HG03354 (cell line): Measurements from ENCODE around the gene ZDHHC13.

Experiments
- ATAC-seq: cut with Tn5 transposase; IDR thresholded peaks from one replicate; pipeline ENCODE4 v1.9.1; 2021; ENCODE audit warnings: mild to moderate bottlenecking; ENCODE audit not compliant: unreplicated experiment, poor library complexity, severe bottlenecking

Gene ZDHHC13, protein sequence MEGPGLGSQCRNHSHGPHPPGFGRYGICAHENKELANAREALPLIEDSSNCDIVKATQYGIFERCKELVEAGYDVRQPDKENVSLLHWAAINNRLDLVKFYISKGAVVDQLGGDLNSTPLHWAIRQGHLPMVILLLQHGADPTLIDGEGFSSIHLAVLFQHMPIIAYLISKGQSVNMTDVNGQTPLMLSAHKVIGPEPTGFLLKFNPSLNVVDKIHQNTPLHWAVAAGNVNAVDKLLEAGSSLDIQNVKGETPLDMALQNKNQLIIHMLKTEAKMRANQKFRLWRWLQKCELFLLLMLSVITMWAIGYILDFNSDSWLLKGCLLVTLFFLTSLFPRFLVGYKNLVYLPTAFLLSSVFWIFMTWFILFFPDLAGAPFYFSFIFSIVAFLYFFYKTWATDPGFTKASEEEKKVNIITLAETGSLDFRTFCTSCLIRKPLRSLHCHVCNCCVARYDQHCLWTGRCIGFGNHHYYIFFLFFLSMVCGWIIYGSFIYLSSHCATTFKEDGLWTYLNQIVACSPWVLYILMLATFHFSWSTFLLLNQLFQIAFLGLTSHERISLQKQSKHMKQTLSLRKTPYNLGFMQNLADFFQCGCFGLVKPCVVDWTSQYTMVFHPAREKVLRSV

DNA sequence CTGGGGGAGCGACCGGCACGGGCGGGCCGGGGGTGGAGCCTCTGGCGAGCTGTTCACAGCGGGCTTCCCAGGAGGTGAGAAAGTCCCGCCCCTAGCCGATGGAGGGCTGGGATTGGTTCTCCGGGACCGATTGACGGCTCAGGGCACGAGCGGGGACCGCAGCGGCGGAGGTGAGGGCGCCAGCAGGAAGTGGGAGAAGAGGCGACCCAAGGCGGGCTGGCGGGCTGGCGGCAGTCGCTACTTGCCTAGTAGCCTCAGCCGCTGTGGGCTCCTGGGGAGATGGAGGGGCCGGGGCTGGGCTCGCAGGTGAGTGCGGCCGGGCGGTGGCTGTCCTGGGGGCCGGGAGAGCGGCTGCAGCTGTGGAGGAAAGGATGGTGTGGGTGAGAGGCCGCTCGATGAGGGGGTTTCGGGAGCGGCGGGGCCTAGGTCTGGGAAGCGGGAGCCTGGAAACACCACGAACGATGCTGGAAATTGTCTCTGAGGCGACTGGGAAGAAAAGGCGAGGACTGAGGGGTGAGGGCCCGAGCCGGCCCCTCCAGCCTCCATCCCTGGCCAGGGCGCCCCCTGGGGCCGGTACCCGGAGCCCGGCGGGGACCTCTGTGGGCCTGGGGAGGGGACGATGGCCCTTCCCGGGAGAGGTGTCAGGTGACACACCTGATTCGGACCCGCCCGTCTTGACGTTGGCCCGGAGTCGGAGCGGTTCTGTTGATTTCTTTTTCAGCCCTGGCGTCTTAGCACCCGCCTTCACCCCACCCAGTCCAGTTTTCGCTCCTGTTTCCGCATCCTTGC lies at the start of gene ZDHHC13:
TSS of gene ZDHHC13 (plus strand) at position 198 of the 789 bp plus-strand sequence. CDS start at position 280, 82 bp downstream.
- peak; percentile 99 for ATAC-seq

DNA sequence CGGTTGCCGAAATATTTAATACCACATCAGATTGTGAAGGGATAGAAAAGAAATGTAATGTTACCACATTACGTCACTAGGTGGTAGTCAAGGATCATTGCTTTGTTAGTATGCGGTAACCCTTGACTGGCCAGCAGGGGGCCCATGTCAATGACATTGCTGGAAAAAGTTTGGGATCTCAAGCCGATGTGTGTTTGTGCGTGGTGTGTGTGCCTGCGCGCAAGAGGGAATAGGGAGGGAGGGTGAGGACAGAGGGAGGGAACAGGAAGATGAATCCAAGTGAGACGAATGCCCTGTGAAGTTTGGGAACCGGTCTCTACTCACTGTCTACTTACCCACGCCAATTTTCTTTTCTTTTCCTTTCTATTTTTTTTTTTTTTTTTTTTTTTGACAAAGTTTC lies 45.7 kb upstream of the ZDHHC13 start:
- ATAC-seq: peak; percentile 98

DNA sequence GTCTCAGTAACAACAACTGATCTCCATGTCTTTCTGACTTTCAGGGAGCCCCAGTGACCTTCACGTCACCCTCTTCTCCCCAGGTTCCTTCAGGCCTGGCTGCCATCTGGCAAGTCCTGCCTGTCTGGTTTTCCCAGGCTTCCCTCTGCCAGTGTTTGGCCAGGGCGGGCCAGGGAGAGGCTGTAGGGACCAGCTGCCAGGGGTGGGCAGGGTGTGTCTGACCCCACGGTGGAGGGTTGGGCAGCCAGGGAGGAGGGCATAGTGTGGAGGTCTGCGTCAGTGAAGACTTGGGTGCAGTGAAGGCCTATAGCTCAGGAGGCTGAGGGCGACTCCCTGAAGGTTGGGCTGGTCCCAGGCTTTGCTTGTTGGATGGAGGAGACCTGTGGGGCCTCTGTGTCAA lies 44.5 kb upstream of the ZDHHC13 start:
- ATAC-seq: no peak

DNA sequence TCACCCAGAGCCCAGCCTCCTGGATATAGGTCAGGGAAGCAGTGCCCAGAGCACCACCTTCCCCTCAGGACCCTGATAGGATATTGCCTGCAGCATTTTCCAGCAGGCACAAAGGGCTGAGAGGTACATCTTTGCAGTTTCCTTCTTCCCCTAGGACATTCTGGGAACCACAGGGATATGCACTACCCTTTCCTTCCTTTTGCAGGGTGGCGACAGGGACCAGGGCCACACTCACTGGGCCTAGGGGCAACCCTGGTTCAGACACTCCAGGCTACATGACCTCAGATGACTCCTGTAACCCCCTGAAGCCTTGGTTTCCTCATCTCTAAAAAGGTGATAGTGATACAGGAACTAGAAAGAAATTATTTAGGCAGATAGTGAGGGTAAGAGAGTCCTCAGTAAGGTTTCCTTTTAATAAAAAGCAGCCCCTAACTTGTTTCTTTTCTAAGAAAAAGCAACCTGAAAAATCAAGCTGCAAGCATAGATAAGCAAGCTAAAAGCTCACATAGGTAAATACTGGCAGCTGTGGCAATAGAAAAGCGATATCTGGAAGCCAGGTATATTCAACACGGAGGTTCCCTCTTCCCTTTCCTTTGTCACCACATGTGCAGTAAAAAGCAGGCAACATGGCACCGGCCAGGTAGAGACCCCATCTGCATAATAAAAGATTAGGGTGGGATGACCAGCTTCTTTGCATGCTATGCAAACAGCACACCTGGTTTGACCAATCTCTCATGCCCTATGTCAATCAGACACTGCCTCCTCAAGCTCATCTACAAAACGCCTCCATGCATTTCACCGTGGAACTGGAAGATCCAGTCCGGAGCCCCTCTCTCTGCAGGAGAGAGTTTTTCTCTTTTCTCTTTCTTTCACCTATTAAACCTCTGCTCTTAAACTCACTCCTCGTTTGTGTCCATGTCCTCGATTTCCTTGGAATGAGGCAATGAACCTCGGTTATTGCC lies 43.2 kb upstream of the ZDHHC13 start:
- ATAC-seq: no peak

DNA sequence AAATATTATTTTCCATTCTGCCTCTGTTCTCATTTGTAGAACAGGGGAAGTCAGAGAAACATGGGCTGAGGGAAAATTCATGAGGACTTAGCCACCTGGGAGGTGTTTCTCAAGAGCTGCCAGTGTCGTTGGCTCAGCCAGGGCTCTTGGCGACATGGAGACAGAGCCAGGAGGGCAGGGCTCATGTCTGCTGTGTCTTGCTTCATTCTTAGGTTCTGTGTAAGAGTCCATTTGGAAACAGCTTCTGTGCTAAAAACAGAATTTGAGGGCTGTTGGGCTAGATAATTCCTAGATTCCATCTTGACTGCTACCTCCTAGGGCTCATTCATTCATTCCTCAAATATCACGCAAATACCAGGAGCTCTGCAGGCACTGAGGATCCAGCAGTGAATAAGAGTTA lies 41.3 kb upstream of the ZDHHC13 start:
- no peak for ATAC-seq

DNA sequence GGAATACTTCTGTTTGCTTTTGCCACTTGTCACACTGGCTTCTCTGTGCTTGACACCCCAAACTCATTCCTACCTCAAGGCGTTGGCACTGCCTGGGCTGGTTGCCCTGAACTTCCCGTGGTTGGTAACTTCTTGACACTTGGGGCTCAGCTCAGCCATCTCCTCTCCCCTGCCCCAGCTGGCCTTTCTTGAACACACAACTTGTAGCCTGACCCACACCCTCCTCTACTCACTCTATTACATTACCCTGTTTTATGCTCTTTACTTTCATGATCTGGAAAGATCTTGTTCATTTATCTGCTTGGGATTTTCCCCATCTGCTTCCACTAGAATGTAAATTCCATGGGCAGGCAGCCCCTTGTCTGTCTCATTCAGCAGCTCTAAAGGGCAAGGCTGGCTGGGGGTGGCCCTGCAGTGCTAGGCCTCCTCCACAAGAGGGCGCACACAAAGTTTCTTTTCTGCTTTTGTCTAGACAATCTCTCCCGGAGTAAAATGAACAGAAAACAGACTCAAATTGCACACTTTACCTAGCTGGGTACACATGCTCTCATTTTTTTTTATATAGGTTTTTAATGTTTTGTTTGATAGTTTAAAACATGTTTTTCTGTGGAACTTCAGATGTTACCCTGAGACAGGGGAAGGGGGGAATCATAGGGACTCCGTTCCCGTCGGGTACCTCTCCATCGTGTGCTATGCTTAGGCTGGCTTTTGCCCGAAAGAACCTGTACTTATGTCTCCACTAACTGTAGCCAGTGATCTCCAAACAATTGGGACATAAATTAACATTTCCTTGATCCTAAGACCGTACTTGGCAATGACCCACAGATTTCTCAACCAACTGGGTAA lies 40.0 kb upstream of the ZDHHC13 start:
- ATAC-seq: peak; percentile 84

DNA sequence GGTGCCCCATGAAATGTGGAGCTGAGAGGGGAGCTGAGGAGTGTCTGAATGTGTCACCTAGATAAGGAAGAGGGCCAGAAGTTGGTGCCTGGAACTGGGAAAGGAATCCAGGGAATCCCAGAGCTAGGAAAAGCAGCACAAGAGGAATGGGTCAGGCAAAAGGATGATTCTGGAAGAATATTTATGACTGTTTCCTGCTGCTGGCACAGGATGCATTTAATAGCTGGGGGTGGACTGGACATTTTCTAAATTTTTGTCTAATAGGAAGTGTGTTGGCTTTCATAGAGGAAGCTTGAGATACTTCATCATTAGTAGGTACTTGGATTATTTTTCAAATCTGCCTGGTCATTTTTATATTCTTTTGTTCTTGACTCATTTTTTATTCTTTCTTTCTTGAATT lies 39.0 kb upstream of the ZDHHC13 start:
- ATAC-seq: no peak

DNA sequence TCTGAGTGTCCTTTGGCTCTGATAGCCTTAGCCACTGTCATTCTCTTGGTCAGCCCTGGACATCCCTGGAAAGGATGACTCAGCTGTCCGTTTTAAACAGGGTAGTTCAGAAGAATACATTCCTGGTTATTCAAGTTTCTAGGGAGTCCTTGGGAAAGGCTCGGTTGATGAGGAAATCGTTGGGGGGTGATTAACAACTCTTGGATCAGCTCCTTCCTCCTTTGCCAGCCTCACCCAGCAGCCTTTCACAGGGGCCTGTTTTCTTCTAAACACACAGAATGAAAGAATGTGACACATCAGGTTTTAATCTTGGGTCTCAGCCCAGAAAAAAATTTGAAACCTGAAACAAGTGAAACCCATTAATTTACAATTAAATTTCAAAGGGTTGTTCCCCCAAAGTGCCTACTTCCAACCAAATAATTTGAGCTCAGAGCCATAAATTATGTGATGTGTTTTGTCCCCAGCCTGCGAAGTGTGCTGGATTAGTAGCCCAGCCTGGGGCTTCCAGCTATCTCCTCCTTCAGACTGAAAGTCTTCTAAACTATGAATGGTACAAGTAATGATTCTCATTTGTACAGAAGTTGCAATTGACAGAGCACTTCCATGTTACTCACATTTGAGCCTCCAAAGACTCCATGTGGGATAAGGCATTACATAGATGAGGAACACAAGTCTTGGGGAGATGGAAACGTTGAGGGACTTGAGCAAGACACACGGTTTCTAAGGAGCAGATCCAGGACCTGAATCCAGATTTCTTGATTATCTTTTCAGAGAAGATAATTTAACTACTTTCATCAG lies 37.1 kb upstream of the ZDHHC13 start:
- ATAC-seq: no peak

DNA sequence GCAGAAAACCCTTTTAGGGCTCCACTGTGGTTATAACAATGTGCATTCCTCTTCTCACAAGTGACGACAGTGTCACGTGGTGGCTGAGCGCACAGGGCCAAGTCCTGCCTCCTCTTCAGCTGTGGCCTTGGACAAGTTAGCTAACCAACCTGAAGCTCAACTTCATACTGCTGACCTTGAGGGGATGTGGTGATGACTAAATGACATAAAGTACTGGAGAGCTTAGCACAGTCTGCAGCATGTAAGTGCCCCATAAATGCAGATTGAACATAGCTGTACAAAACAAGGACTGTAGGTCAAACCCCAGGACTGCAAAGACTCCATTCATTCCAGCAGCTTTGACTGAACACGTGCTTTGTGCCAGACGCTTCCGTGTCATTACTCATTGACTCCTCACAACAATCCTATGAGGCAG lies 36.4 kb upstream of the ZDHHC13 start:
- ATAC-seq: no peak

DNA sequence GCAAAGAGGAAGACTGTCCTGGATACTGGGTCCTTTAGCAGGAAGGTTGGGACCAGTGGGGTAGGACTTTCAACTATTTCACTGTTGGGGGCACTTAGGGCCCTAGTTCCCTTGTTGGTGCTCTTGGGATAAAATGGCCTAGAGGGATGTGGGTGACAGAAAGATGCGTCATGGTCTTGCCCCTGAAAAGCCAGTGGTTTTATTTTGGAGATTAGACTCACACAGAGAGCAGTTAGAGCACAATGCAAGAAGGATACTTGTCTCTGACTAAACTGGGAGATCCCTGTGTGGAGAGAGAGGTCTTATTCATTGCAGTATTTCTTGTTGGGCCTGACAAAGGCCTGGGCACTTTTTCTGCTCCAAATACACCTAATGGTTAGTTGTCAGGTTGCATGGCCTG lies 33.8 kb upstream of the ZDHHC13 start:
- no peak for ATAC-seq

DNA sequence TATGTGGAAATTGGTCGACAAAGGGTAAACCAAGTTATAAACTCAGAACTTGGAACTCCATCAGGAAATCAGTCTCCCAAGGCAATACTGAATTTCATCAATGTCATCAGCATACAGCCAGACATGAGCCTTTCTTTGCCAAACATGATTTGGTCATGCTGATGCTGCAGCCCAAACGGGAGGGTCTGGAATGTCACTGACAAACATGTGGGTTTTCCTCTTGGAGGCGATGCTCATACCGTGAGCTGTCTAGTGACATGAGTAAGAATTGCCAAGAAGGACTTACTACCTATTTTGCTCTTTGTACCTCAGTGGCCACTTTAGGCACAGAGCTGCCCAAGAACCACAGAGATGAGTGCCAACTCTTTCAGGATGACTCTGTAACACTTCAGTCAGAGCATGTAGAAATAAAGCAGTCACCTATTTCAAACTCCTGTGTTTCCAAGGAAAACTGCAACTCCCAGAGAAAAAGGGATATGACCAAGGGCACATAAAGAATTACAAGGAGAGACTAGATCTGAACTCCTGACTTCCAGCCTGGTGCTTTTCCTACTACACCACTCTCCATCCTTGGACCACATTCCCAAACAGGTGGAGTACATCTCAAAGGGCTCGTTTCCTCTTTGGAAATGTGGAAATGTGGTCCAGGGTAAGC lies 32.2 kb upstream of the ZDHHC13 start:
- ATAC-seq: no peak

DNA sequence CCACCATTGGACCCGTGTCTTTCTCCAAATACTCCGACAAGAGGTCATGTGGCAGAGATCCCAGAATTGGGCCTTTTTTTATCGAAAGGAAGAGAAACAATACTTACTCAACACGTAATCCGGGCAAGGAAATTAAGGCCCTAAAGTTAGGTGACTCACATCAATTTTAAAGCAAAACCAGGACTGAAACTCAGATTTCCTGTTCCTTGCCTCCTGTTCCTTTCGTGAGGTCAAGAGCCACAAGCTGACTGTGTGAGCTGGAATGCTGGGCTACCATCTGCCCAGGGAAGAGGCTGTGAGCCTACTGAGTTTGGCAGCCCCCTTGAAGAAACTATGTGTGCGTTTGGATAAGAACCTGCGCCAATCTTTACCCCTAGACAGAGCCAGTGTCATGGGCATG lies 29.3 kb upstream of the ZDHHC13 start:
- ATAC-seq: no peak

DNA sequence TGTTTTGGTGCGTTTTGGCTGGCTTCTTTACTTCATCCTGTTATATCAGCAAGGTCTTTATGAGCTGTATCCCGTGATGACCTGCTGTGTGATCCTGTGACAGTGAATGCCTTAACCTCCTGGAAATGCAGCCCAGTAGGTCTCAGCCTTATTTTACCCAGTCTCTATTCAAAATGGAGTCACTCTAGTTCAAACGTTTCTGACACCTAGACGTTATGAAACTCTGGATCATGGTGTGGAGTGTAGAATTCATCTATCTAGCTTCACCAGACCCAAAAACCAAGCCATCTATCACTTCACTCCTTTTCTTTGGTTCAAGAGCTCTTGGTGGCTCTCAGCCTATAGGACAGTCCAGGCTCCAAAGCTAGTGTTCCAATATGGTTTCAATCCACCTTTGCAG lies 28.2 kb upstream of the ZDHHC13 start:
- ATAC-seq: no peak

DNA sequence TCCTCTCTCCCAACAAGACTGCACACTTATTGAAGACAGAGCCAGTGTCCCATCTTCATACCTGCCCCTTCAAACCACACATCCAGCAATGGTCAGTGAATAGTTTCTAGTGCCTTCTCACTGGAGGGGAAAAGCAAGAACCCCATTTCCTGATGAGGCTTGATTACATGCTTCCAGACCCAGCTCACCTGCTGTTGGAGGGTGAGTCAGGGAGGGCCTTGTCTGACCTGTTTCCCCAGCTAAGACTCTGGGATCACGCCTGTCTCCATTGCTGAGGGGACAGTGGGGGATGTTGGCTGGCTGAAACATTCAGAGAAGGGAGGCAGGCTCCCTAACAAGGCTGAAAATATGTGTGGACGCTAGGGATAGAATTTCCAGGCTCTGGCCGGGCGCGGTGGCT lies 27.5 kb upstream of the ZDHHC13 start:
- no peak for ATAC-seq

DNA sequence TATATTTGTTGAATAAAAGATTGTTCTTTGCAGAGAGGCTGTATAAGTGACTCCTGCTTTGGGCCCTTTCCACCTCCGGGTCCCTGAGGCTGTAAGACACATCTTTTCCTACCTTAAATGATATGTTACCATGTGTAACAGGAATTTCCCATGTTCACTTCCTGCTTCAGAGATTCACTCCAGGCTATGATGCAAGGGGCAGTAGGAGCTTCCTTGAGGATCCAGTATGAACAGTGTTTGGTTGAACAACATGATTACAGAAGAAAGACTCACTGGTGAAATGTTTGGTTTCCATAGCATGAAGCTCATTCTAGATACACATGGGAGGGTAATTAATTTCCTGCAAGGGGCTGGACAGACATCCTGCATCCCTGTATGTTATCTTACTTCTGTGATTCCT lies 25.6 kb upstream of the ZDHHC13 start:
- no peak for ATAC-seq

DNA sequence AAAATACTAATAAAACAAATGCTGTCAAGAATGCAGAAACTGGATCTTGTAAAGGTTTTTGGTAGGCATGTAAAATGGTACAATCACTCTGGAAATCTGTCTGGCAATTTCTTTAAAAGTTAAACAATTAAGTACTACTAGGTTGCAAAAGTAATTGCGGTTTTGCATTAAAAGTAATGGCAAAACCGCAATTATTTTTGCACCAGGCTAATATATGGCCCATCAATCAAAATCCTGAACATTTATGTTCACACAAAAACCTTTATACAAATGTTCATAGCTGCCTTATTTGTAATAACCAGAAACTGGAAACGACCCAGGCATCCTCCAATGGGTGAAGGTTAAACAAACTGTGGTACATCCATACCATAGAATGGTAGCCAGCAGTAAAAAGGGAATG lies 24.6 kb upstream of the ZDHHC13 start:
- no peak for ATAC-seq

DNA sequence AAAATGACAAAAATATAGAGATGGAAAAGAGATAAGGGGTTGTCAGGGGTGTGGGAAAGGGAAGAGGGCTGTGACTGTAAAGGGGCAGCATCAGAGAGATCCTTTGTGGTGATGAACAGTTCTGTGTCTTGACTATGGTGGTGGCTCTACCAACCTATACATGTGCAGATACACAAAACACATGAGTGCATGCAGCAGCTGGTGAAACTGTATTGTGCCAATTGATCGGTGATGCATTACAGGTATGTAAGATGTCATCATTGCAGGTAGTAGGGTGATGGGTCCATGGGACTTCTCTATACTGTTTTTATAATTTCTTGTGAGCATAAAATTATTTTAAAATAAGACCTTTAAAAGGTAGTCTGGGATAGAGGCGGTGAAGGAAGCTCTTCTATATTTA lies 24.1 kb upstream of the ZDHHC13 start:
- ATAC-seq: no peak
